NCI-H2196 (cell line): Measurements from ENCODE around the gene TOR1AIP1.
"Not testable (repeated sequence)": the region's sequence is repeated elsewhere in the genome, so short reads cannot be mapped to it uniquely, and the experiment has no call there.

Experiments
- DNase-seq: peaks from one replicate; lab custom pipeline; 2025; ENCODE audit not compliant: unreplicated experiment; lab: John Stamatoyannopoulos, UW

TOR1AIP1 gene

GRCh38 chr1:179882253-179883039 lies at the start of gene TOR1AIP1:
Gene TOR1AIP1 (plus strand): TSS chr1:179882285. CDS start chr1:179882503, 218 bp downstream.
- DNase-seq = peak; percentile 97

GRCh38 chr1:179836686-179837445 lies 45.2 kb upstream of the TOR1AIP1 start:
- DNase-seq = not testable (repeated sequence)

GRCh38 chr1:179840107-179840506 lies 42.0 kb upstream of the TOR1AIP1 start:
- DNase-seq = no peak

GRCh38 chr1:179848233-179848632 lies 33.9 kb upstream of the TOR1AIP1 start:
- DNase-seq = no peak

GRCh38 chr1:179853102-179853501 lies 29.0 kb upstream of the TOR1AIP1 start:
- no peak for DNase-seq

- not testable (repeated sequence) for DNase-seq
Measured at GRCh38 chr1:179855831-179856230, 26.3 kb upstream of the TOR1AIP1 start.

GRCh38 chr1:179856296-179856695 lies 25.8 kb upstream of the TOR1AIP1 start:
- no peak for DNase-seq

- no peak for DNase-seq
Measured at GRCh38 chr1:179857009-179857408, 25.1 kb upstream of the TOR1AIP1 start.

GRCh38 chr1:179860652-179861051 lies 21.4 kb upstream of the TOR1AIP1 start:
- no peak for DNase-seq

- no peak for DNase-seq
Measured at GRCh38 chr1:179865377-179865776, 16.7 kb upstream of the TOR1AIP1 start.

GRCh38 chr1:179866616-179867015 lies 15.5 kb upstream of the TOR1AIP1 start:
- no peak for DNase-seq

GRCh38 chr1:179867493-179868330 lies 14.4 kb upstream of the TOR1AIP1 start:
- DNase-seq = peak; percentile 20

- no peak for DNase-seq
Measured at GRCh38 chr1:179870870-179871269, 11.2 kb upstream of the TOR1AIP1 start.

GRCh38 chr1:179871940-179872339 lies 10.1 kb upstream of the TOR1AIP1 start:
- DNase-seq = no peak

GRCh38 chr1:179872558-179872957 lies 9.5 kb upstream of the TOR1AIP1 start:
- no peak for DNase-seq

- DNase-seq = no peak
Measured at GRCh38 chr1:179873438-179873851, 8.6 kb upstream of the TOR1AIP1 start.

- DNase-seq = no peak
Measured at GRCh38 chr1:179875596-179876299, 6.3 kb upstream of the TOR1AIP1 start.

GRCh38 chr1:179876300-179876715 lies 5.8 kb upstream of the TOR1AIP1 start:
- no peak for DNase-seq

GRCh38 chr1:179877586-179878265 lies 4.4 kb upstream of the TOR1AIP1 start, which contains the start of gene TOR1AIP2:
Gene TOR1AIP2 (minus strand): TSS chr1:179877803. CDS start chr1:179852665, 25,138 bp downstream.
- peak; percentile 91 for DNase-seq

- no peak for DNase-seq
Measured at GRCh38 chr1:179879797-179880196, 2.3 kb upstream of the TOR1AIP1 start.
